ENCODE data around the gene MPHOSPH9. TPM values are rescaled to one million over a fixed set of nuclear protein-coding genes. Genes with fewer than 3 reads are reported as not detected.
A peak's percentile ranks its signal among the peaks of the same experiment; 100 is the strongest.
"Not testable (repeated sequence)": the region's sequence is repeated elsewhere in the genome, so short reads cannot be mapped to it uniquely, and the experiment has no call there.

Gene MPHOSPH9
- total RNA-seq, 1 donor from 2014 or later: 21.8 TPM

- no peak overlapping the region for H3K4me3 ChIP-seq
- intact Hi-C loops (cut with DNase I): no loop called here
Observed at GRCh38 chr12:123227581-123228258, 5.2 kb downstream of the MPHOSPH9 start.

GRCh38 chr12:123225443-123225842 lies 7.5 kb downstream of the MPHOSPH9 start:
- ATAC-seq (no peak), DNase-seq (no peak)
- peaks cover 10% of the 10 kb centered on the region for H3K4me1 ChIP-seq
- H3K27ac ChIP-seq: no peak overlapping the region
- H3K27me3 ChIP-seq (ENCODE audit: low read depth): no peaks in the 10 kb centered on the region
- no peaks in the 10 kb centered on the region for H3K9me3 ChIP-seq
- H3K4me3 ChIP-seq: no peak overlapping the region
- H3K36me3 ChIP-seq: peaks cover 28% of the 10 kb centered on the region
- TF ChIP-seq CTCF (IDR thresholded peaks at IDR 0.05): no peak
- intact Hi-C loops (cut with DNase I): no loop called here

More at GRCh38 chr12:123227581-123228258, 5.2 kb downstream of the MPHOSPH9 start:
- no peak for ATAC-seq
- H3K27me3 ChIP-seq (ENCODE audit: low read depth): no peaks in the 10 kb centered on the region
- no peak for DNase-seq
- no peak overlapping the region for H3K27ac ChIP-seq
- peaks cover 19% of the 10 kb centered on the region for H3K4me1 ChIP-seq
- no peak for TF ChIP-seq CTCF (IDR thresholded peaks at IDR 0.05)
- no peaks in the 10 kb centered on the region for H3K9me3 ChIP-seq
- H3K36me3 ChIP-seq: peaks cover 6% of the 10 kb centered on the region

- Histone ChIP-seq H3K9me3 (no peaks in the 10 kb centered on the region), H3K4me3 (no peak overlapping the region), H3K36me3 (peaks cover 34% of the 10 kb centered on the region), H3K27ac (peak overlapping the region; percentile 3), H3K4me1 (peaks cover under 1% of the 10 kb centered on the region), H3K27me3 (ENCODE audit: low read depth) (no peaks in the 10 kb centered on the region)
- no peak for TF ChIP-seq CTCF (IDR thresholded peaks at IDR 0.05)
- intact Hi-C loops (cut with DNase I): no loop called here
- DNase-seq (no peak), ATAC-seq (peak; percentile 32 to 37)
Observed at GRCh38 chr12:123223241-123223668, 9.7 kb downstream of the MPHOSPH9 start.

GRCh38 chr12:123207815-123208214 lies 25.1 kb downstream of the MPHOSPH9 start:
- ATAC-seq; DNase-seq; H3K4me3 ChIP-seq; intact Hi-C loops (cut with DNase I); H3K9me3 ChIP-seq; H3K27ac ChIP-seq; H3K4me1 ChIP-seq; H3K27me3 ChIP-seq (ENCODE audit: low read depth): not testable (repeated sequence)
- H3K36me3 ChIP-seq: peaks cover 46% of the 10 kb centered on the region

GRCh38 chr12:123206794-123207193 lies 26.1 kb downstream of the MPHOSPH9 start:
- DNase-seq; H3K27me3 ChIP-seq (ENCODE audit: low read depth); H3K9me3 ChIP-seq; H3K27ac ChIP-seq; ATAC-seq; intact Hi-C loops (cut with DNase I); H3K4me1 ChIP-seq; H3K4me3 ChIP-seq: not testable (repeated sequence)
- H3K36me3 ChIP-seq: peaks cover 51% of the 10 kb centered on the region

- peaks cover 22% of the 10 kb centered on the region for H3K36me3 ChIP-seq
- intact Hi-C loops (cut with DNase I): no loop called here
- H3K4me1 ChIP-seq: no peaks in the 10 kb centered on the region
- ATAC-seq (no peak), DNase-seq (no peak)
- H3K4me3 ChIP-seq: no peak overlapping the region
- no peaks in the 10 kb centered on the region for H3K9me3 ChIP-seq
- H3K27ac ChIP-seq: no peak overlapping the region
- no peaks in the 10 kb centered on the region for H3K27me3 ChIP-seq (ENCODE audit: low read depth)
- TF ChIP-seq CTCF (IDR thresholded peaks at IDR 0.05): no peak
Observed at GRCh38 chr12:123200414-123200813, 32.5 kb downstream of the MPHOSPH9 start.
